ENCODE measurements around the gene WWOX. TPM values are rescaled to one million over a fixed set of nuclear protein-coding genes. Genes with fewer than 3 reads are reported as not detected.

WWOX gene
- total and polyA plus RNA-seq, 2 donors (not counting 3 experiments of a cell fraction or from before 2014, with no cell fraction given), result 6.2 to 12.5 TPM

DNA sequence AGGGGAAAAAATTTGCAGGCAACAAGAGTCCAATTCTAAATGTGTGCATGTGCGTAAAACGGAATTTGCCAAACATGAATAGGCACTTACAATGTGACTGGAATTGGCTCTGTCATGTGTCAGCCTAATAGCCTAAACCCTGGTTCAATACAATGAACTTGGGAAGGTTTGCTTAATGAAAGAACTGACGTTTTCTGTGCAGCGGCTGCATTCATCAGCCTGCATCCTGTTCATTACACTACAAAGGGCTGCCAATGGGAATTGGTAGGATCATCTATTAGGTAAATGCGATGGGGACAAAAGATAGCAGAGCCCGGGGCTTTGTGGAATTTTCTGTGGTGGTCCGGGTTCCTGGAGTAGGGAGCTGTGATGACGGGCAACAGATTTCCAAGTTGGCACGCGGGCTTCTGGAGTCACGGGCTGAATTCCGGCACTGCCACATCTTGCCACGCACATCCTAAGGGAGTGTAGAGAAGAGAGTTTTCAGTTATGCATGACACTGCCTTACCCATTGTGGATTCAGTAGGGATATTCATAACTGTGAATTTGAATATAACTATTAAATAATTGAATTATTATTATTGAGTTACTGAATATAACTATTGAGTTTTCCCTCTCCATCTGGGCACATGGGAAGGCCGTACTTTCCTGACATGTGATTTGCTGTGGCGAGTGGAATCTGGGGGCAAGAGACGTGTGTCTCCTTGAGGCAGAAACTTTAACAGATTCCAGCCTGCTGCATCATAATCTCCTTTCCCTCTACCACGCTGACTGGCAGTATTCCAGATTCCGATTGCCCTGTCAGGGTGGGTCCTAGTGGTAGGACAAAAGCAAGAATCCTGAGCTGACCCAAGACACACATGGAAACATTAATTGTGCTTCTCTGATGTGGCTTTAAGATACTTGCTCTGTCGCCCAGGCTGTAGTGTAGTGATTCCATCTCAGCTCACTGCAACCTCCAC lies 565.6 kb downstream of the WWOX start:
- FAIRE-seq (no peak), DNase-seq (ENCODE audit: low read depth, low spot score) (no peak)
- Histone ChIP-seq H3K4me2 (ENCODE audit: insufficient read depth, low read length) (no peak overlapping the region), H3K9ac (replicated peaks; ENCODE audit: extremely low read depth, insufficient read depth, low read length) (no peak overlapping the region), H3K4me1 (ENCODE audit: control insufficient read depth, extremely low read depth, insufficient read depth, low read length) (no peaks in the 10 kb centered on the region), H3K4me3 (replicated peaks in 1 of 3; ENCODE audit: insufficient read depth in 1 of 3, low read depth in 1 of 3, low read length in 3 of 3) (no peak overlapping the region), H4K20me1 (replicated peaks; ENCODE audit: control insufficient read depth, extremely low read depth, insufficient read depth, low read length) (no peaks in the 10 kb centered on the region), H3K79me2 (ENCODE audit: control insufficient read depth, insufficient read depth, low read length) (no peaks in the 10 kb centered on the region), H3K36me3 (ENCODE audit: control insufficient read depth in 2 of 2, extremely low read depth in 1 of 2, insufficient read depth in 2 of 2, low read length in 2 of 2) (no peaks in the 10 kb centered on the region), H3K27ac (ENCODE audit: insufficient read depth, low read depth, low read length) (no peak overlapping the region), H3K27me3 (ENCODE audit: control insufficient read depth in 2 of 2, insufficient read depth in 2 of 2, low read length in 2 of 2) (no peaks in the 10 kb centered on the region), H3K9me1 (replicated peaks; ENCODE audit: control insufficient read depth, extremely low read depth, insufficient read depth, low read length) (no peaks in the 10 kb centered on the region), H3K9me3 (replicated peaks; ENCODE audit: control insufficient read depth, insufficient read depth, low read length) (no peaks in the 10 kb centered on the region), H2AFZ (ENCODE audit: low read depth, low read length) (no peak overlapping the region)
- TF ChIP-seq FOS (IDR thresholded peaks at IDR 0.05; ENCODE audit: borderline replicate concordance, insufficient read depth, low read length) (no peak), JUN (IDR thresholded peaks at IDR 0.05; ENCODE audit: borderline replicate concordance, insufficient read depth, insufficient read length, low read depth) (no peak), POLR2AphosphoS5 (IDR thresholded peaks at IDR 0.05; ENCODE audit: insufficient read depth, low read depth, low read length) (no peak), POLR2A (IDR thresholded peaks at IDR 0.05; ENCODE audit: low read depth, low read length) (no peak), MYC (IDR thresholded peaks at IDR 0.05; ENCODE audit: low read depth, low read length) (no peak), EZH2 (IDR thresholded peaks at IDR 0.05; ENCODE audit: borderline replicate concordance, low read depth, low read length, severe bottlenecking) (no peak), GATA2 (IDR thresholded peaks at IDR 0.05; ENCODE audit: insufficient read depth, insufficient read length, low read depth, low read length) (no peak)
- TF ChIP-seq, protein P1, sequence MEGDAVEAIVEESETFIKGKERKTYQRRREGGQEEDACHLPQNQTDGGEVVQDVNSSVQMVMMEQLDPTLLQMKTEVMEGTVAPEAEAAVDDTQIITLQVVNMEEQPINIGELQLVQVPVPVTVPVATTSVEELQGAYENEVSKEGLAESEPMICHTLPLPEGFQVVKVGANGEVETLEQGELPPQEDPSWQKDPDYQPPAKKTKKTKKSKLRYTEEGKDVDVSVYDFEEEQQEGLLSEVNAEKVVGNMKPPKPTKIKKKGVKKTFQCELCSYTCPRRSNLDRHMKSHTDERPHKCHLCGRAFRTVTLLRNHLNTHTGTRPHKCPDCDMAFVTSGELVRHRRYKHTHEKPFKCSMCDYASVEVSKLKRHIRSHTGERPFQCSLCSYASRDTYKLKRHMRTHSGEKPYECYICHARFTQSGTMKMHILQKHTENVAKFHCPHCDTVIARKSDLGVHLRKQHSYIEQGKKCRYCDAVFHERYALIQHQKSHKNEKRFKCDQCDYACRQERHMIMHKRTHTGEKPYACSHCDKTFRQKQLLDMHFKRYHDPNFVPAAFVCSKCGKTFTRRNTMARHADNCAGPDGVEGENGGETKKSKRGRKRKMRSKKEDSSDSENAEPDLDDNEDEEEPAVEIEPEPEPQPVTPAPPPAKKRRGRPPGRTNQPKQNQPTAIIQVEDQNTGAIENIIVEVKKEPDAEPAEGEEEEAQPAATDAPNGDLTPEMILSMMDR (IDR thresholded peaks at IDR 0.05; ENCODE audit: extremely low read depth in 1 of 2, insufficient read depth in 1 of 2, low read depth in 1 of 2, low read length in 2 of 2), result no peak
- TF ChIP-seq, protein P2, sequence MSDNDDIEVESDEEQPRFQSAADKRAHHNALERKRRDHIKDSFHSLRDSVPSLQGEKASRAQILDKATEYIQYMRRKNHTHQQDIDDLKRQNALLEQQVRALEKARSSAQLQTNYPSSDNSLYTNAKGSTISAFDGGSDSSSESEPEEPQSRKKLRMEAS (IDR thresholded peaks at IDR 0.05; ENCODE audit: insufficient read depth, insufficient read length), result no peak
- POLR2A ChIA-PET, result no interaction called here
- intact Hi-C loops (cut with micrococcal nuclease) (no loop called here), dilution Hi-C loops (cut with MboI; ENCODE audit: extremely low pct_ligation_motif_present, low sequenced_read_pairs) (no loop called here)
- CTCF ChIA-PET, result no interaction called here
- no TSS peak for BruUV-seq (replicated peaks)
